Measurements from ENCODE around the gene C2orf68. TPM values are rescaled to one million over a fixed set of nuclear protein-coding genes. Genes with fewer than 3 reads are reported as not detected.
"Not testable (repeated sequence)": the region's sequence is repeated elsewhere in the genome, so short reads cannot be mapped to it uniquely, and the experiment has no call there.

C2orf68 gene
- total RNA-seq, 4 donors from 2014 or later, result 12.3 to 21.0 (median 19.8) TPM

DNA sequence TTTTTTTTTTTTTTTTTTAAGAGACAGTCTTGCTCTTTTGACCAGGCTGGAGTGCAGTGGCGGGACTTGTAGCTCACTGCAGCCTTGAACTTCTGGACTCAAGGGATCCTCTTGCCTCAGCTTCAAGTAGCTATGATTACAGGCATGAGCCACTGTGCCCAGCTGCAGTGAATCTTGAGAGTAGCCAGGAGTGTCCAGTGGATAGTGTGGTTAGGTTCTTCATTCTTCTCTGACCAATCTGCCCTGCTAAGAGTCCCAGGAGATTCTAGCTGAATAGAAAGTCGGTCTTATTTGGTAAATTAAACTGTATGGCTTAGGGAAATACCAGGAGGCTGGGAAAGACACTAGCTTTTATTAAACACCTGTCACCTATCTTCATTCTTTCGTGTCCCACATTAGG lies 19.4 kb upstream of the C2orf68 start:
- Histone ChIP-seq H3K27me3 (no peaks in the 10 kb centered on the region), H3K27ac (no peak overlapping the region), H3K4me1 (no peaks in the 10 kb centered on the region), H3K36me3 (peaks cover 5 to 96% of the 10 kb centered on the region in 2 donors), H3K9me3 (no peaks in the 10 kb centered on the region), H3K4me3 (no peak overlapping the region)
- TF ChIP-seq POLR2A (IDR thresholded peaks at IDR 0.05) (no peak), EP300 (IDR thresholded peaks at IDR 0.05) (no peak), POLR2AphosphoS5 (IDR thresholded peaks at IDR 0.05) (no peak)
- TF ChIP-seq, protein P1, sequence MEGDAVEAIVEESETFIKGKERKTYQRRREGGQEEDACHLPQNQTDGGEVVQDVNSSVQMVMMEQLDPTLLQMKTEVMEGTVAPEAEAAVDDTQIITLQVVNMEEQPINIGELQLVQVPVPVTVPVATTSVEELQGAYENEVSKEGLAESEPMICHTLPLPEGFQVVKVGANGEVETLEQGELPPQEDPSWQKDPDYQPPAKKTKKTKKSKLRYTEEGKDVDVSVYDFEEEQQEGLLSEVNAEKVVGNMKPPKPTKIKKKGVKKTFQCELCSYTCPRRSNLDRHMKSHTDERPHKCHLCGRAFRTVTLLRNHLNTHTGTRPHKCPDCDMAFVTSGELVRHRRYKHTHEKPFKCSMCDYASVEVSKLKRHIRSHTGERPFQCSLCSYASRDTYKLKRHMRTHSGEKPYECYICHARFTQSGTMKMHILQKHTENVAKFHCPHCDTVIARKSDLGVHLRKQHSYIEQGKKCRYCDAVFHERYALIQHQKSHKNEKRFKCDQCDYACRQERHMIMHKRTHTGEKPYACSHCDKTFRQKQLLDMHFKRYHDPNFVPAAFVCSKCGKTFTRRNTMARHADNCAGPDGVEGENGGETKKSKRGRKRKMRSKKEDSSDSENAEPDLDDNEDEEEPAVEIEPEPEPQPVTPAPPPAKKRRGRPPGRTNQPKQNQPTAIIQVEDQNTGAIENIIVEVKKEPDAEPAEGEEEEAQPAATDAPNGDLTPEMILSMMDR (IDR thresholded peaks at IDR 0.05), result no peak
- no peak for ATAC-seq
- WGBS, 2 donors (ENCODE audit: low coverage in 1 of 2), result 79 to 95% methylated on average over 2 of the region's 3 CpGs

DNA sequence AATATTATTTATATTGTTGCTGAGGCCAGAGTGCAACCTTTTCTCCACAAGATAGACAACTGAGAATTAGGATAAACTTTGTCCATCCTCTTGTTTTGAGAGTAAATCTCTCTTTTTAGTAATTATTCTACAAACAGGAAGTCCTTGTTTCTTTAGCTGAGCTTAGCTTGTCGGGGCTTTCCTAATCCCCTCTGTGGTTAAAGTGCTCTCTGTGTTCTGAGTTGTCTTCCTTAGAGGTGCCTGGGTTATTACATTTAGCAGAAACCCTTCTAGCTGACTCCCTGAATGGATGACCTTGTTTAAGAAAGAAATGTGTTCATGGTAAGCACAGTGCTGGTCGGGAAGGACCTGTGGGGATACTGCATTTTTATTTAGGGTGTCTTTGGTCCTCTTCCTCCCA lies 16.8 kb upstream of the C2orf68 start:
- Histone ChIP-seq H3K36me3 (peaks cover 6 to 100% of the 10 kb centered on the region in 2 donors), H3K4me3 (no peak overlapping the region), H3K9me3 (no peaks in the 10 kb centered on the region), H3K27ac (no peak overlapping the region), H3K4me1 (no peaks in the 10 kb centered on the region), H3K27me3 (no peaks in the 10 kb centered on the region)
- no peak for TF ChIP-seq POLR2AphosphoS5 (IDR thresholded peaks at IDR 0.05)
- no peak for TF ChIP-seq POLR2A (IDR thresholded peaks at IDR 0.05)
- TF ChIP-seq, protein P1 (IDR thresholded peaks at IDR 0.05), result no peak
- TF ChIP-seq EP300 (IDR thresholded peaks at IDR 0.05), result no peak
- ATAC-seq, result no peak
- WGBS, 2 donors (ENCODE audit: low coverage in 1 of 2), result 56 to 57% methylated on average over 1 to 2 of the region's 2 CpGs

DNA sequence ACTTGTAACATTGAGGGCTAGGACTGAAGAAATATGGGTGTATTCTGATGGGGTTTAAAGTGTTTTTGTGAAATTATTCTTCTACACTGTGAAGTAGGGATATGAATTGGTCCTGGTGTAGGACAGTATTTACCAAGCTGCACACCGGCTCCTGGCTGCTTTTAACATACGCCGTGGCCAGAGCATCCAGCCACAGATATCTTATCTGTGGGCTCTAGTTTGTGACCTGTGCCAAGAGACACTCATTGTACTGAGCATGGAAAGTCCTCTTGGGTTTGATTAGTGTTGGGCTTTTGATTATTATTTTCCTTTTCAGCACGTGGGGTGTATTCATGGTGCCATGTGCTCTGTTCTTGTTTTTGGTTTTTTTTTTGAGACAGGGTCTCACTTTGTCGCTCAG lies 12.1 kb upstream of the C2orf68 start:
- no peaks in the 10 kb centered on the region for H3K9me3 ChIP-seq
- no peaks in the 10 kb centered on the region for H3K27me3 ChIP-seq
- TF ChIP-seq, protein P1 (IDR thresholded peaks at IDR 0.05), result no peak
- TF ChIP-seq EP300 (IDR thresholded peaks at IDR 0.05), result no peak
- no peak for TF ChIP-seq POLR2AphosphoS5 (IDR thresholded peaks at IDR 0.05)
- no peak for TF ChIP-seq POLR2A (IDR thresholded peaks at IDR 0.05)
- 78 to 82% methylated on average over 4 of the region's 5 CpGs for WGBS, 2 donors (ENCODE audit: low coverage in 1 of 2)
- H3K27ac ChIP-seq, result no peak overlapping the region
- peaks cover 0 to 2% (median 0%) of the 10 kb centered on the region in 3 donors for H3K4me1 ChIP-seq
- no peak for ATAC-seq
- H3K4me3 ChIP-seq, result no peak overlapping the region
- peaks cover 5 to 100% of the 10 kb centered on the region in 2 donors for H3K36me3 ChIP-seq

DNA sequence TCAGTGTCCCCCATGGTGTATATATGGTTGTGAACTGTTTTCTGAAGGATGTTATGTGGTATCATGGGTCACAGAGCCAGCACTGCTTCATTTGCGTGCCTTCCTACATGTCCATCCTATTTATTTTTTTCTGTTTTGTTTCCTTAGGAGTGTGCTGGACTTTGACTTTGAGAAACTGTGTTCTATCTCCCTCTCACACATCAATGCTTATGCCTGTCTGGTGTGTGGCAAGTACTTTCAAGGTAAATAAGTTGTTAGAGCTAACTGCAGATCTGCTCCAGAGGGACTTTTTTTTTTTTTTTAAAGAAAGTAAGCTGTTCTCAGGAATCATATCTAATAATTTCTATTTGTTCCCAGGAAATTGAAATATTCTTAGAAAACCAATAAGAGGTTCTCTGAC lies 9.5 kb upstream of the C2orf68 start:
- no peak for TF ChIP-seq POLR2AphosphoS5 (IDR thresholded peaks at IDR 0.05)
- no peak for TF ChIP-seq POLR2A (IDR thresholded peaks at IDR 0.05)
- TF ChIP-seq, protein P1 (IDR thresholded peaks at IDR 0.05), result no peak
- no peak for TF ChIP-seq EP300 (IDR thresholded peaks at IDR 0.05)
- H3K36me3 ChIP-seq, result peaks cover 2 to 79% of the 10 kb centered on the region in 2 donors
- no peaks in the 10 kb centered on the region for H3K27me3 ChIP-seq
- ATAC-seq, result no peak
- no peaks in the 10 kb centered on the region for H3K9me3 ChIP-seq
- H3K4me1 ChIP-seq, result peaks cover 6 to 26% (median 16%) of the 10 kb centered on the region in 3 donors
- 71 to 78% methylated on average over 1 of the region's 1 CpG for WGBS, 2 donors (ENCODE audit: low coverage in 1 of 2)
- H3K27ac ChIP-seq, result no peak overlapping the region
- no peak overlapping the region for H3K4me3 ChIP-seq

DNA sequence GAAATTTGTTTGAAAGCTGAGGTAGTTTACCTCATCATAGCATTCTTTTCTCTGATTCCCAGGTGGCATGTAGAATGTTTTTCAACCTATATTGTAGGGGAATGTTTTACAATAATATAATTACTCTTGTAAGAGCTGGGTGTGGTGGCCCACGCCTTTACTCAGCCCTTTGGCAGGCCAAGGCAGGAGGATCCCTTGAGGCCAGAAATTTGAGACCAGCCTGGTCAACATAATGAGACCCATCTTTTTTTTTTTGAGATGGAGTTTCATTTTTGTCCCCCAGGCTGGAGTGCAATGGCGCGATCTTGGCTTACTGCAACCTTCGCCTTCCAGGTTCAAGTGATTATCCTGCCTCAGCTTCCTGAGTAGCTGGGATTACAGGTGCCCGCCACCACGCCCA lies 7.8 kb upstream of the C2orf68 start:
- TF ChIP-seq, protein P1 (IDR thresholded peaks at IDR 0.05), result no peak
- TF ChIP-seq POLR2A (IDR thresholded peaks at IDR 0.05) (no peak), EP300 (IDR thresholded peaks at IDR 0.05) (no peak), POLR2AphosphoS5 (IDR thresholded peaks at IDR 0.05) (no peak)
- no peak overlapping the region for H3K4me3 ChIP-seq
- no peaks in the 10 kb centered on the region for H3K9me3 ChIP-seq
- no peak for ATAC-seq
- H3K36me3 ChIP-seq, result peaks cover 2 to 62% of the 10 kb centered on the region in 2 donors
- no peak overlapping the region for H3K27ac ChIP-seq
- H3K27me3 ChIP-seq, result no peaks in the 10 kb centered on the region
- peaks cover 6 to 34% (median 16%) of the 10 kb centered on the region in 3 donors for H3K4me1 ChIP-seq
- WGBS, 2 donors (ENCODE audit: low coverage in 1 of 2), result 88% methylated on average over 2 of the region's 6 CpGs; no CpG with 5 or more reads in 1 of the 2 donors

DNA sequence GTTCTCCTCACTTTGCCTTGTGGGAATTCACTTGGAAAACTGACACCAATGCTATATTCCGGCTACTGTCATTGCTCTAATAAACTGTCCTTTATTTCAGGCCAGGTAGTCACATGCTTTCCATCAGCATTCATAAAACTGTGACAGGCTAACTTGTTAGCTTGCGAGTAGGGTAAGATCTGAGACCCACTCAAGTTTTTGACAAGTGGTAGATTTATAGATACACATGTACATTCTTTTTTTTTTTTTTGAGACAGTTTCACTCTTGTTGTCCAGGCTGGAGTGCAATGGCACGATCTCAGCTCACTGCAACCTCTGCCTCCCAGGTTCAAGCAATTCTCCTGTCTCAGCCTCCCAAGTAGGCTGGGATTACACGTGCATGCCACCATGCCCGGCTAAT lies 5.9 kb upstream of the C2orf68 start:
- not testable (repeated sequence) for H3K27ac ChIP-seq, ATAC-seq, H3K9me3 ChIP-seq, H3K27me3 ChIP-seq
- peaks cover 6 to 34% (median 16%) of the 10 kb centered on the region in 3 donors for H3K4me1 ChIP-seq
- WGBS, 2 donors (ENCODE audit: low coverage in 1 of 2), result 70 to 80% methylated on average over 3 to 5 of the region's 5 CpGs
- peaks cover 0 to 43% of the 10 kb centered on the region in 2 donors for H3K36me3 ChIP-seq
- peak overlapping the region in 1 of 2 donors; percentile 87 for H3K4me3 ChIP-seq

Data from gastroesophageal sphincter (tissue), 4 donors.